IPS-NIHi7 (cell line): ENCODE results near the gene PRDM16.
A peak's percentile ranks its signal among the peaks of the same experiment; 100 is the strongest.

Source experiments
- DNase-seq: peaks from one replicate; pipeline ENCODE4 v3.0.0; 2012; ENCODE audit warnings: mixed read lengths; ENCODE audit errors: extremely low spot score

PRDM16 gene

GRCh38 chr1:3410142-3410925 lies 341.3 kb downstream of the PRDM16 start:
- peak; percentile 72 for DNase-seq

GRCh38 chr1:3411806-3412205 lies 342.8 kb downstream of the PRDM16 start:
- no peak for DNase-seq

- DNase-seq, result no peak
These were observed 343.4 kb downstream of the PRDM16 start for GRCh38 chr1:3412376-3412775.

GRCh38 chr1:3413975-3414710 lies 345.1 kb downstream of the PRDM16 start:
- DNase-seq, result no peak

- no peak for DNase-seq
These were observed 346.5 kb downstream of the PRDM16 start for GRCh38 chr1:3415260-3416090.

GRCh38 chr1:3417082-3417739 lies 348.2 kb downstream of the PRDM16 start:
- no peak for DNase-seq

- no peak for DNase-seq
These were observed 348.9 kb downstream of the PRDM16 start for GRCh38 chr1:3417934-3418333.

- DNase-seq, result no peak
These were observed 349.6 kb downstream of the PRDM16 start for GRCh38 chr1:3418600-3418999.

- DNase-seq, result no peak
These were observed 350.6 kb downstream of the PRDM16 start for GRCh38 chr1:3419415-3420204.

GRCh38 chr1:3420218-3420951 lies 351.4 kb downstream of the PRDM16 start:
- no peak for DNase-seq

GRCh38 chr1:3422638-3423037 lies 353.6 kb downstream of the PRDM16 start:
- DNase-seq, result no peak

- DNase-seq, result no peak
These were observed 354.3 kb downstream of the PRDM16 start for GRCh38 chr1:3423245-3423829.

- DNase-seq, result no peak
These were observed 355.1 kb downstream of the PRDM16 start for GRCh38 chr1:3423896-3424611.

GRCh38 chr1:3425486-3426215 lies 356.6 kb downstream of the PRDM16 start:
- DNase-seq, result no peak

GRCh38 chr1:3426956-3427535 lies 358.0 kb downstream of the PRDM16 start:
- DNase-seq, result no peak

- DNase-seq, result no peak
These were observed 359.0 kb downstream of the PRDM16 start for GRCh38 chr1:3427711-3428704.

- DNase-seq, result no peak
These were observed 359.9 kb downstream of the PRDM16 start for GRCh38 chr1:3428899-3429298.
